Esophagus (tissue), 2 donors: ENCODE results near the gene PRKN. TPM values are rescaled to one million over a fixed set of nuclear protein-coding genes. Genes with fewer than 3 reads are reported as not detected.

ENCODE experiments used
- H3K27ac ChIP-seq, 2 donors: one replicate each; pipeline ENCODE4 v1.5.1; 2013; ENCODE audit warnings: low read depth in 2 of 2, mild to moderate bottlenecking in 2 of 2, inconsistent platforms in 1 of 2, low read length in 1 of 2, moderate library complexity in 1 of 2
- H3K27me3 ChIP-seq, 2 donors: one replicate each; pipeline ENCODE4 v1.6.1; 2013; ENCODE audit warnings: low read length in 2 of 2, control low read depth in 1 of 2, mild to moderate bottlenecking in 1 of 2; ENCODE audit not compliant: insufficient read depth in 2 of 2, control insufficient read depth in 1 of 2
- H3K36me3 ChIP-seq, 2 donors: one replicate each; pipeline ENCODE4 v1.6.1; 2013; ENCODE audit warnings: low read length in 1 of 2; ENCODE audit not compliant: control insufficient read depth in 2 of 2, insufficient read depth in 2 of 2
- H3K4me1 ChIP-seq, 2 donors: one replicate each; pipeline ENCODE4 v1.6.1; 2013; ENCODE audit warnings: low read length in 1 of 2; ENCODE audit not compliant: control insufficient read depth in 2 of 2, insufficient read depth in 2 of 2
- H3K4me3 ChIP-seq, 2 donors: one replicate each; pipeline ENCODE4 v1.5.1; 2013; ENCODE audit warnings: low read length in 2 of 2, mild to moderate bottlenecking in 2 of 2, low read depth in 1 of 2, moderate library complexity in 1 of 2
- H3K9me3 ChIP-seq, 2 donors: one replicate each; pipeline ENCODE4 v1.6.1; 2013; ENCODE audit warnings: mild to moderate bottlenecking in 2 of 2, low read depth in 1 of 2, low read length in 1 of 2, moderate library complexity in 1 of 2; ENCODE audit not compliant: control insufficient read depth in 2 of 2, insufficient read depth in 1 of 2
- WGBS, 2 donors: extraction: QIAGEN DNeasy Blood & Tissue Kit; methylation state at CpG; one replicate each; pipeline ENCODE4 v1.1.7; 2013; 5-methylcytosine and 5-hydroxymethylcytosine counted together
- polyA plus RNA-seq, 2 donors: library from polyadenylated mRNA; stranded (reverse); fragments of 200-250 nt; gene quantifications; one replicate each; pipeline ENCODE4 v1.2.3, GENCODE V29; 2013
- donor health status: healthy with polysubstance abuse.
- donor health status: Bipolar disorder and iron deficiency.

PRKN gene
- polyA plus RNA-seq: under 1 TPM; 0.28 to 0.45 TPM

- peak within 1 kb of the TSS; percentile 82 to 87 for H3K27ac ChIP-seq
- no peaks in the 10 kb centered on the region for H3K4me1 ChIP-seq
- 1% methylated on average over 69 to 84 of the region's 84 CpGs for WGBS, 2 donors
- no peaks in the 10 kb centered on the region for H3K27me3 ChIP-seq
- H3K4me3 ChIP-seq: peak within 1 kb of the TSS; percentile 69 to 93
- H3K9me3 ChIP-seq: no peaks in the 10 kb centered on the region
- no peaks in the 10 kb centered on the region for H3K36me3 ChIP-seq
Observed at GRCh38 chr6:162727322-162728182, at the start of gene PRKN, which contains the start of gene PACRG. Gene PRKN, minus strand, starts transcription at chr6:162727766. Gene PACRG, plus strand, starts transcription at chr6:162727974.

- Histone ChIP-seq H3K27me3 (no peaks in the 10 kb centered on the region), H3K4me3 (no peak overlapping the region), H3K36me3 (no peaks in the 10 kb centered on the region), H3K9me3 (no peaks in the 10 kb centered on the region), H3K4me1 (no peaks in the 10 kb centered on the region), H3K27ac (no peak overlapping the region)
- WGBS, 2 donors: 79 to 86% methylated on average over 7 of the region's 7 CpGs
Observed at GRCh38 chr6:162777091-162777490, 49.5 kb upstream of the PRKN start.

GRCh38 chr6:162773996-162774395 lies 46.4 kb upstream of the PRKN start:
- Histone ChIP-seq H3K4me1 (no peaks in the 10 kb centered on the region), H3K36me3 (no peaks in the 10 kb centered on the region), H3K9me3 (no peaks in the 10 kb centered on the region), H3K27me3 (no peaks in the 10 kb centered on the region), H3K27ac (no peak overlapping the region), H3K4me3 (no peak overlapping the region)
- WGBS, 2 donors: 76 to 81% methylated on average over 3 of the region's 3 CpGs

- no peak overlapping the region for H3K4me3 ChIP-seq
- H3K27me3 ChIP-seq: no peaks in the 10 kb centered on the region
- no peaks in the 10 kb centered on the region for H3K4me1 ChIP-seq
- H3K36me3 ChIP-seq: no peaks in the 10 kb centered on the region
- no peak overlapping the region for H3K27ac ChIP-seq
- H3K9me3 ChIP-seq: no peaks in the 10 kb centered on the region
Observed at GRCh38 chr6:162772466-162772865, 44.9 kb upstream of the PRKN start.

- H3K9me3 ChIP-seq: no peaks in the 10 kb centered on the region
- no peaks in the 10 kb centered on the region for H3K36me3 ChIP-seq
- no peak overlapping the region for H3K4me3 ChIP-seq
- H3K27me3 ChIP-seq: no peaks in the 10 kb centered on the region
- no peaks in the 10 kb centered on the region for H3K4me1 ChIP-seq
- 89 to 92% methylated on average over 1 of the region's 1 CpG for WGBS, 2 donors
- H3K27ac ChIP-seq: no peak overlapping the region
Observed at GRCh38 chr6:162770955-162771354, 43.4 kb upstream of the PRKN start.

GRCh38 chr6:162770136-162770535 lies 42.6 kb upstream of the PRKN start:
- H3K36me3 ChIP-seq: no peaks in the 10 kb centered on the region
- H3K27me3 ChIP-seq: no peaks in the 10 kb centered on the region
- no peak overlapping the region for H3K4me3 ChIP-seq
- no peak overlapping the region for H3K27ac ChIP-seq
- no peaks in the 10 kb centered on the region for H3K9me3 ChIP-seq
- H3K4me1 ChIP-seq: no peaks in the 10 kb centered on the region

GRCh38 chr6:162753775-162754174 lies 26.2 kb upstream of the PRKN start:
- Histone ChIP-seq H3K27me3 (no peaks in the 10 kb centered on the region), H3K27ac (no peak overlapping the region), H3K9me3 (no peaks in the 10 kb centered on the region), H3K36me3 (no peaks in the 10 kb centered on the region), H3K4me1 (no peaks in the 10 kb centered on the region), H3K4me3 (no peak overlapping the region)

- Histone ChIP-seq H3K27me3 (no peaks in the 10 kb centered on the region), H3K4me3 (no peak overlapping the region), H3K36me3 (no peaks in the 10 kb centered on the region), H3K4me1 (no peaks in the 10 kb centered on the region), H3K27ac (no peak overlapping the region), H3K9me3 (no peaks in the 10 kb centered on the region)
Observed at GRCh38 chr6:162751211-162751859, 23.8 kb upstream of the PRKN start.

- H3K4me3 ChIP-seq: no peak overlapping the region
- no peaks in the 10 kb centered on the region for H3K4me1 ChIP-seq
- H3K36me3 ChIP-seq: no peaks in the 10 kb centered on the region
- no peaks in the 10 kb centered on the region for H3K9me3 ChIP-seq
- no peak overlapping the region for H3K27ac ChIP-seq
- H3K27me3 ChIP-seq: no peaks in the 10 kb centered on the region
- 53 to 57% methylated on average over 3 of the region's 3 CpGs for WGBS, 2 donors
Observed at GRCh38 chr6:162750776-162751175, 23.2 kb upstream of the PRKN start.

- no peaks in the 10 kb centered on the region for H3K4me1 ChIP-seq
- H3K27me3 ChIP-seq: no peaks in the 10 kb centered on the region
- H3K9me3 ChIP-seq: no peaks in the 10 kb centered on the region
- no peak overlapping the region for H3K27ac ChIP-seq
- H3K36me3 ChIP-seq: no peaks in the 10 kb centered on the region
- H3K4me3 ChIP-seq: no peak overlapping the region
- 28 to 40% methylated on average over 1 of the region's 1 CpG for WGBS, 2 donors
Observed at GRCh38 chr6:162736961-162737360, 9.4 kb upstream of the PRKN start.
